Measurements from ENCODE around the gene SHISA2.

GRCh38 chr13:26045142-26045541, 6.7 kb downstream of the SHISA2 start:
- no peak for TF ChIP-seq POLR2AphosphoS5 (IDR thresholded peaks at IDR 0.05; ENCODE audit: low read depth, low read length)
- no peak for TF ChIP-seq CTCF (IDR thresholded peaks at IDR 0.05)
- no peak for TF ChIP-seq TCF7L2 (IDR thresholded peaks at IDR 0.05; ENCODE audit: low read depth, low read length)
- no peak for TF ChIP-seq REST (IDR thresholded peaks at IDR 0.05; ENCODE audit: insufficient read depth in 1 of 2, low read depth in 2 of 2, low read length in 1 of 2)
